HEK293 (cell line): Measurements from ENCODE around the gene FAM228B.

Experiments
- GLI4 ChIP-seq: fragments of 450-650 bp; formaldehyde crosslinking; IDR thresholded peaks from 2 replicates; pipeline ENCODE4 v1.5.1; 2016; ENCODE audit warnings: missing biosample characterization, missing genetic modification characterization
- HOXA7 ChIP-seq: sonication (generic); formaldehyde crosslinking; IDR thresholded peaks from 2 replicates; pipeline ENCODE4 v1.8.1; 2022; ENCODE audit warnings: missing genetic modification reagents, borderline replicate concordance
- KLF9 ChIP-seq: fragments of 450-650 bp; formaldehyde crosslinking; IDR thresholded peaks from 2 replicates; pipeline ENCODE4 v1.5.1; 2016; ENCODE audit warnings: missing biosample characterization, missing genetic modification characterization, low read depth
- MYNN ChIP-seq: fragments of 450-650 bp; formaldehyde crosslinking; IDR thresholded peaks from 2 replicates; pipeline ENCODE4 v1.5.1; 2016; ENCODE audit warnings: missing biosample characterization, missing genetic modification characterization, borderline replicate concordance
- PATZ1 ChIP-seq: fragments of 450-650 bp; formaldehyde crosslinking; IDR thresholded peaks from 2 replicates; pipeline ENCODE4 v1.5.1; 2016; ENCODE audit warnings: missing biosample characterization, missing genetic modification characterization
- PRDM1 ChIP-seq: fragments of 450-650 bp; formaldehyde crosslinking; IDR thresholded peaks from 2 replicates; pipeline ENCODE4; 2016; ENCODE audit warnings: missing biosample characterization, missing genetic modification characterization
- PRDM4 ChIP-seq: fragments of 450-650 bp; formaldehyde crosslinking; IDR thresholded peaks from 2 replicates; pipeline ENCODE4 v1.5.1; 2017; ENCODE audit warnings: missing biosample characterization, missing genetic modification characterization
- REPIN1 ChIP-seq: fragments of 450-650 bp; formaldehyde crosslinking; IDR thresholded peaks from 2 replicates; pipeline ENCODE4 v1.5.1; 2017; ENCODE audit warnings: missing biosample characterization, missing genetic modification characterization, low read depth
- SP3 ChIP-seq: fragments of 450-650 bp; formaldehyde crosslinking; IDR thresholded peaks from 2 replicates; pipeline ENCODE4 v1.5.1; 2016; ENCODE audit warnings: missing biosample characterization, missing genetic modification characterization
- SP7 ChIP-seq: fragments of 450-650 bp; formaldehyde crosslinking; IDR thresholded peaks from 2 replicates; pipeline ENCODE4 v1.5.1; 2016; ENCODE audit warnings: missing biosample characterization, missing genetic modification characterization
- ZBTB21 ChIP-seq: fragments of 450-650 bp; formaldehyde crosslinking; IDR thresholded peaks from 2 replicates; pipeline ENCODE4 v1.5.1; 2017; ENCODE audit warnings: missing biosample characterization, missing genetic modification characterization
- ZNF112 ChIP-seq: fragments of 450-650 bp; formaldehyde crosslinking; IDR thresholded peaks from 2 replicates; pipeline ENCODE4 v1.5.0; 2017; ENCODE audit warnings: missing biosample characterization, missing genetic modification characterization
- ZNF138 ChIP-seq: fragments of 450-650 bp; formaldehyde crosslinking; IDR thresholded peaks from 2 replicates; pipeline ENCODE4 v1.5.1; 2016; ENCODE audit warnings: missing biosample characterization, missing genetic modification characterization, borderline replicate concordance
- ZNF221 ChIP-seq: fragments of 450-650 bp; formaldehyde crosslinking; IDR thresholded peaks from 2 replicates; pipeline ENCODE4 v1.5.1; 2017; ENCODE audit warnings: missing biosample characterization, missing genetic modification characterization, borderline replicate concordance
- ZNF23 ChIP-seq: fragments of 450-650 bp; formaldehyde crosslinking; IDR thresholded peaks from 2 replicates; pipeline ENCODE4 v1.5.1; 2016; ENCODE audit warnings: missing biosample characterization, missing genetic modification characterization, borderline replicate concordance
- ZNF366 ChIP-seq: fragments of 450-650 bp; formaldehyde crosslinking; conservative IDR thresholded peaks from 2 replicates; pipeline ENCODE4 v1.5.1; 2016; ENCODE audit warnings: missing biosample characterization, missing genetic modification characterization
- ZNF518A ChIP-seq: fragments of 450-650 bp; formaldehyde crosslinking; conservative IDR thresholded peaks from 2 replicates; pipeline ENCODE4 v1.5.1; 2016; ENCODE audit warnings: low read depth, missing biosample characterization, missing genetic modification characterization
- ZNF529 ChIP-seq: fragments of 450-650 bp; formaldehyde crosslinking; IDR thresholded peaks from 2 replicates; pipeline ENCODE4 v1.5.1; 2017; ENCODE audit warnings: missing genetic modification characterization, missing biosample characterization; ENCODE audit not compliant: insufficient replicate concordance
- ZNF549 ChIP-seq: fragments of 450-650 bp; IDR thresholded peaks from 2 replicates; pipeline ENCODE4 v1.5.1; 2018; ENCODE audit warnings: missing biosample characterization, missing genetic modification characterization, mild to moderate bottlenecking, inconsistent platforms, moderate library complexity
- ZNF558 ChIP-seq: fragments of 450-650 bp; formaldehyde crosslinking; IDR thresholded peaks from 2 replicates; pipeline ENCODE4 v1.5.1; 2016; ENCODE audit warnings: missing biosample characterization, missing genetic modification characterization
- ZNF777 ChIP-seq: fragments of 450-650 bp; formaldehyde crosslinking; IDR thresholded peaks from 2 replicates; pipeline ENCODE4 v1.5.1; 2017; ENCODE audit warnings: missing biosample characterization, missing genetic modification characterization, borderline replicate concordance
- ZNF837 ChIP-seq: fragments of 450-650 bp; formaldehyde crosslinking; IDR thresholded peaks from 2 replicates; pipeline ENCODE4 v1.5.1; 2016; ENCODE audit warnings: missing biosample characterization, missing genetic modification characterization
- ZSCAN16 ChIP-seq: fragments of 450-650 bp; formaldehyde crosslinking; IDR thresholded peaks from 2 replicates; pipeline ENCODE4 v1.5.1; 2016; ENCODE audit warnings: missing biosample characterization, missing genetic modification characterization
- TF ChIP-seq, protein P1 (sequence below): fragments of 450-650 bp; formaldehyde crosslinking; IDR thresholded peaks from 2 replicates; pipeline ENCODE4 v1.5.1; 2016; ENCODE audit warnings: missing biosample characterization, missing genetic modification characterization
- TF ChIP-seq, protein P2 (sequence below): fragments of 450-650 bp; formaldehyde crosslinking; IDR thresholded peaks from 2 replicates; pipeline ENCODE4 v1.5.1; 2016; ENCODE audit warnings: missing biosample characterization, missing genetic modification characterization

Gene FAM228B

GRCh38 chr2:24123195-24123921 is at the start of gene FAM228B, which contains the start of gene PFN4 (continued):
- TF ChIP-seq REPIN1 (no peak), ZNF23 (no peak), ZBTB21 (tag by site-specific recombination) (no peak), KLF9 (tag by site-specific recombination) (peak; percentile 1; the same call in 1 of the 2 replicates), PRDM4 (tag by site-specific recombination) (no peak), GLI4 (tag by site-specific recombination) (no peak), HOXA7 (no peak), ZNF529 (no peak), ZNF549 (no peak), SP3 (peak; percentile 62), ZNF366 (tag by site-specific recombination) (no peak), ZNF777 (tag by site-specific recombination) (no peak; the same call in 1 of the 2 replicates), ZNF221 (tag by site-specific recombination) (no peak), PRDM1 (tag by site-specific recombination) (no peak), SP7 (tag by site-specific recombination) (peak; percentile 60), ZNF138 (tag by site-specific recombination) (no peak), ZNF112 (tag by site-specific recombination) (no peak), ZNF558 (no peak), ZSCAN16 (tag by site-specific recombination) (no peak), PATZ1 (tag by site-specific recombination) (peak; percentile 59), ZNF837 (tag by site-specific recombination) (no peak), ZNF518A (tag by site-specific recombination) (no peak), MYNN (tag by site-specific recombination) (no peak)
- TF ChIP-seq, protein P1, sequence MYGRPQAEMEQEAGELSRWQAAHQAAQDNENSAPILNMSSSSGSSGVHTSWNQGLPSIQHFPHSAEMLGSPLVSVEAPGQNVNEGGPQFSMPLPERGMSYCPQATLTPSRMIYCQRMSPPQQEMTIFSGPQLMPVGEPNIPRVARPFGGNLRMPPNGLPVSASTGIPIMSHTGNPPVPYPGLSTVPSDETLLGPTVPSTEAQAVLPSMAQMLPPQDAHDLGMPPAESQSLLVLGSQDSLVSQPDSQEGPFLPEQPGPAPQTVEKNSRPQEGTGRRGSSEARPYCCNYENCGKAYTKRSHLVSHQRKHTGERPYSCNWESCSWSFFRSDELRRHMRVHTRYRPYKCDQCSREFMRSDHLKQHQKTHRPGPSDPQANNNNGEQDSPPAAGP = no peak
- TF ChIP-seq, protein P2, sequence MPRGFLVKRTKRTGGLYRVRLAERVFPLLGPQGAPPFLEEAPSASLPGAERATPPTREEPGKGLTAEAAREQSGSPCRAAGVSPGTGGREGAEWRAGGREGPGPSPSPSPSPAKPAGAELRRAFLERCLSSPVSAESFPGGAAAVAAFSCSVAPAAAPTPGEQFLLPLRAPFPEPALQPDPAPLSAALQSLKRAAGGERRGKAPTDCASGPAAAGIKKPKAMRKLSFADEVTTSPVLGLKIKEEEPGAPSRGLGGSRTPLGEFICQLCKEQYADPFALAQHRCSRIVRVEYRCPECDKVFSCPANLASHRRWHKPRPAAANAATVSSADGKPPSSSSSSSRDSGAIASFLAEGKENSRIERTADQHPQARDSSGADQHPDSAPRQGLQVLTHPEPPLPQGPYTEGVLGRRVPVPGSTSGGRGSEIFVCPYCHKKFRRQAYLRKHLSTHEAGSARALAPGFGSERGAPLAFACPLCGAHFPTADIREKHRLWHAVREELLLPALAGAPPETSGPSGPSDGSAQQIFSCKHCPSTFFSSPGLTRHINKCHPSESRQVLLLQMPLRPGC (tag by site-specific recombination) = no peak
